Measurements from ENCODE around the gene ATP5MG. TPM values are rescaled to one million over a fixed set of nuclear protein-coding genes. Genes with fewer than 3 reads are reported as not detected.

ATP5MG gene
- total RNA-seq, 2 experiments from 2014 or later, result 278 to 295 TPM

Other genes with a start within 250 kb of the ATP5MG start
- under 1 TPM in 1 of 2 experiments, not detected in 1; 0.54 TPM for gene SCN4B, start 248.8 kb upstream of the ATP5MG start, total RNA-seq
- gene SCN2B, start 225.0 kb upstream of the ATP5MG start, total RNA-seq, result not detected
- gene JAML, start 176.6 kb upstream of the ATP5MG start, total RNA-seq, result 100 to 1,000 TPM; 139 to 142 TPM
- gene MPZL3, start 149.2 kb upstream of the ATP5MG start, total RNA-seq, result 10 to 100 TPM; 20.4 to 28.4 TPM
- 1 to 10 TPM; 3.0 to 3.2 TPM for gene MPZL2, start 137.3 kb upstream of the ATP5MG start, total RNA-seq
- 100 to 1,000 TPM; 526 to 535 TPM for gene CD3E, start 96.9 kb upstream of the ATP5MG start, total RNA-seq
- 100 to 1,000 TPM; 428 to 526 TPM for gene CD3D, start 58.9 kb upstream of the ATP5MG start, total RNA-seq
- 100 to 1,000 TPM; 192 to 218 TPM for gene CD3G, start 57.3 kb upstream of the ATP5MG start, total RNA-seq
- 10 to 100 TPM; 43.4 to 47.8 TPM for gene UBE4A, start 42.0 kb upstream of the ATP5MG start, total RNA-seq
- gene KMT2A, start 34.9 kb downstream of the ATP5MG start, total RNA-seq, result 100 to 1,000 TPM; 116 to 125 TPM
- gene TTC36, start 125.9 kb downstream of the ATP5MG start, total RNA-seq, result under 1 TPM; 0.66 to 0.82 TPM
- 1 to 10 TPM; 8.4 to 8.6 TPM for gene TMEM25, start 129.6 kb downstream of the ATP5MG start, total RNA-seq
- 10 to 100 TPM; 10.4 to 13.1 TPM for gene IFT46, start 164.3 kb downstream of the ATP5MG start, total RNA-seq
- gene ARCN1, start 170.8 kb downstream of the ATP5MG start, total RNA-seq, result 100 to 1,000 TPM in 1 of 2 experiments, 10 to 100 TPM in 1; 98.9 to 130 TPM
- 1 to 10 TPM in 1 of 2 experiments, under 1 TPM in 1; 0.91 to 1.3 TPM for gene PHLDB1, start 206.0 kb downstream of the ATP5MG start, total RNA-seq